HepG2 (cell line): ENCODE measurements around the gene ING5. TPM values are rescaled to one million over a fixed set of nuclear protein-coding genes. Genes with fewer than 3 reads are reported as not detected.

Experiments
- AHDC1 ChIP-seq: sonication (generic); formaldehyde crosslinking; IDR thresholded peaks from 2 replicates; pipeline ENCODE4 v1.5.1; 2020; ENCODE audit warnings: mild to moderate bottlenecking, missing genetic modification reagents, borderline replicate concordance
- CBFB ChIP-seq: sonication (generic); formaldehyde crosslinking; IDR thresholded peaks from 2 replicates; pipeline ENCODE4 v1.4.0; 2020; ENCODE audit warnings: missing genetic modification reagents
- FLYWCH1 ChIP-seq: sonication (generic); formaldehyde crosslinking; IDR thresholded peaks from 2 replicates; pipeline ENCODE4 v1.8.1; 2023; ENCODE audit warnings: mild to moderate bottlenecking, missing genetic modification reagents
- HDAC1 ChIP-seq: sonication (generic); formaldehyde crosslinking; IDR thresholded peaks from 2 replicates; pipeline ENCODE4 v1.5.1; 2020; ENCODE audit warnings: mild to moderate bottlenecking, missing genetic modification reagents
- JDP2 ChIP-seq: sonication (generic); formaldehyde crosslinking; IDR thresholded peaks from 2 replicates; pipeline ENCODE4 v1.8.1; 2022; ENCODE audit warnings: missing genetic modification reagents, borderline replicate concordance
- MED13 ChIP-seq: sonication (generic); formaldehyde crosslinking; IDR thresholded peaks from 2 replicates; pipeline ENCODE4 v1.5.0; 2020; ENCODE audit warnings: missing genetic modification reagents
- PCBP1 ChIP-seq: fragments of 200-400 bp; formaldehyde crosslinking; IDR thresholded peaks from 2 replicates; pipeline ENCODE4 v1.6.1; 2017; ENCODE audit warnings: mild to moderate bottlenecking, low read depth, low read length, borderline replicate concordance
- SP140L ChIP-seq: sonication (generic); formaldehyde crosslinking; IDR thresholded peaks from 2 replicates; pipeline ENCODE4 v1.4.0; 2020; ENCODE audit warnings: missing genetic modification reagents, borderline replicate concordance
- TCF12 ChIP-seq, 2 experiments: fragments of 450-650 bp in 1 of 2; sonication (generic) in 1 of 2; formaldehyde crosslinking in 1 of 2; IDR thresholded peaks; 2 replicates each; pipeline versions ENCODE4 v1.6.1 to v1.8.0; 2017 to 2022; ENCODE audit warnings: antibody characterized with exemption in 1 of 2, mild to moderate bottlenecking in 1 of 2, missing genetic modification reagents in 1 of 2, moderate library complexity in 1 of 2
- UBTF ChIP-seq: sonication (generic); formaldehyde crosslinking; IDR thresholded peaks from 2 replicates; pipeline ENCODE4 v1.4.0; 2020; ENCODE audit warnings: mild to moderate bottlenecking, missing genetic modification reagents
- YY1 ChIP-seq: IDR thresholded peaks from 2 replicates; pipeline ENCODE4 v1.6.1; 2011; ENCODE audit warnings: low read length, low read depth, moderate library complexity, mild to moderate bottlenecking; ENCODE audit not compliant: insufficient read depth, insufficient replicate concordance
- ZBTB25 ChIP-seq: IDR thresholded peaks from 2 replicates; pipeline ENCODE4 v1.6.1; 2018; ENCODE audit warnings: missing genetic modification reagents
- ZFYVE20 ChIP-seq: sonication (generic); formaldehyde crosslinking; IDR thresholded peaks from 2 replicates; pipeline ENCODE4 v1.8.0; 2023; ENCODE audit warnings: low read depth, mild to moderate bottlenecking, moderate library complexity, missing genetic modification reagents, borderline replicate concordance
- ZNF33A ChIP-seq: sonication (generic); formaldehyde crosslinking; IDR thresholded peaks from 2 replicates; pipeline ENCODE4 v1.5.1; 2020; ENCODE audit warnings: missing genetic modification reagents, mild to moderate bottlenecking, moderate library complexity, borderline replicate concordance
- ZNF343 ChIP-seq: sonication (generic); formaldehyde crosslinking; IDR thresholded peaks from 2 replicates; pipeline ENCODE4 v1.4.0; 2020; ENCODE audit warnings: mild to moderate bottlenecking, missing genetic modification reagents
- ZNF430 ChIP-seq: sonication (generic); formaldehyde crosslinking; IDR thresholded peaks from 2 replicates; pipeline ENCODE4 v1.9.0; 2021; ENCODE audit warnings: mild to moderate bottlenecking, missing genetic modification reagents
- ZNF577 ChIP-seq: sonication (generic); formaldehyde crosslinking; IDR thresholded peaks from 2 replicates; pipeline ENCODE4 v1.4.0; 2020; ENCODE audit warnings: mild to moderate bottlenecking, low read depth, missing genetic modification reagents, borderline replicate concordance
- ZNF788 ChIP-seq: sonication (generic); formaldehyde crosslinking; IDR thresholded peaks from 2 replicates; pipeline ENCODE4 v1.5.0; 2020; ENCODE audit warnings: mild to moderate bottlenecking, missing genetic modification reagents, borderline replicate concordance
- polyA plus RNA-seq, 8 experiments: library from polyadenylated mRNA; depleted of rRNA in 3 of 8; stranded (reverse) in 7 of 8; unstranded in 1 of 8; fragments of >200 nt; fragmentation: Illumina TruSeq in 4 of 8; extraction: Trizol in 4 of 8; gene quantifications; 2 replicates each; pipeline versions ENCODE4 v1.2.1 to v1.2.3, GENCODE V29; 2011 to 2016; ENCODE audit warnings: low read depth in 4 of 8, missing spikeins in 1 of 8, mixed read lengths in 1 of 8; ENCODE audit not compliant: insufficient read depth in 1 of 8
- total RNA-seq, 5 experiments: library from RNA; depleted of rRNA; stranded (reverse); fragments of >200 nt; fragmentation: Illumina TruSeq; extraction: Trizol; gene quantifications; 2 replicates each; pipeline ENCODE4 v1.2.3, GENCODE V29; 2016; ENCODE audit warnings: low read depth in 1 of 5
- TF ChIP-seq, protein P1 (sequence below): sonication (generic); formaldehyde crosslinking; IDR thresholded peaks from 2 replicates; pipeline ENCODE4 v1.4.0; 2020; ENCODE audit warnings: mild to moderate bottlenecking, low read depth, missing genetic modification reagents

The ING5 gene
- total and polyA plus RNA-seq, 2 of the 13 experiments (the other 11 are each of a cell fraction or from before 2014, with no cell fraction given): 61.9 to 71.9 TPM

DNA sequence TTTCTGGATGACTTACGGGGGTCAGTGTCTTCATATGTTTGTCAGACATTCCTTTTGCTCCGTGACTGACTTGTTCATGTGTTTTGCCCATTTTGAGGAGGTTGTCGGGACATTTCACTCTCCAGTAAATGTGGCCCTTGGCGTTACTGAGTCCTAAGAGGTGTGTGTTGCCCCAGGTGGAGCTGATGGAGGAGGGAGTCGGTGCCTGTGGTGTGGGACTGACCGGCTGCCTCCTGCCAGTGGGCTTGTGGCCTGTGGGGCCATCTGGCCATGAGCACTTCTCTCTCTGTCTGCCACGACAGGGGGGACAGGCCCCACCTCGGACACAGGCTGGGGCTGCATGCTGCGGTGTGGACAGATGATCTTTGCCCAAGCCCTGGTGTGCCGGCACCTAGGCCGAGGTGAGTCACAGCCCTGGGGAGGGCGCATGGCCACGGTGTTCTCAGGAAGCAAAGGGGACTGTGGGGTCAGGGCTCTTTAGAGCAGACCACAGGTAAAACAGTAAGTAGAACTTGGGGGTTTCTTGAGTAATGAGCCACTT is 48.6 kb upstream of the ING5 start (continued):
- TF ChIP-seq AHDC1 (peak; percentile 37; the same call in 1 of the 2 replicates), ZBTB25 (CRISPR knock-in tag) (no peak), TCF12 (IDR thresholded peaks at IDR 0.05) (no peak), TCF12 (CRISPR knock-in tag; IDR thresholded peaks at IDR 0.05) (no peak), ZNF430 (CRISPR knock-in tag) (peak; percentile 74; the same call in 1 of the 2 replicates), FLYWCH1 (CRISPR knock-in tag) (no peak), ZNF343 (CRISPR knock-in tag) (no peak), YY1 (peak; percentile 43), ZNF788 (peak; percentile 91; the same call in 1 of the 2 replicates), HDAC1 (CRISPR knock-in tag) (peak; percentile 93), ZFYVE20 (CRISPR knock-in tag) (no peak), UBTF (CRISPR knock-in tag) (peak; percentile 87), SP140L (CRISPR knock-in tag) (no peak), JDP2 (no peak), PCBP1 (no peak), CBFB (CRISPR knock-in tag) (no peak), ZNF577 (CRISPR knock-in tag) (no peak), ZNF33A (CRISPR knock-in tag) (no peak), MED13 (no peak)
- TF ChIP-seq, protein P1, sequence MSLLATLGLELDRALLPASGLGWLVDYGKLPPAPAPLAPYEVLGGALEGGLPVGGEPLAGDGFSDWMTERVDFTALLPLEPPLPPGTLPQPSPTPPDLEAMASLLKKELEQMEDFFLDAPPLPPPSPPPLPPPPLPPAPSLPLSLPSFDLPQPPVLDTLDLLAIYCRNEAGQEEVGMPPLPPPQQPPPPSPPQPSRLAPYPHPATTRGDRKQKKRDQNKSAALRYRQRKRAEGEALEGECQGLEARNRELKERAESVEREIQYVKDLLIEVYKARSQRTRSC (CRISPR knock-in tag): no peak
